K562 (cell line): Measurements from ENCODE around the gene RNU2-63P. TPM values are rescaled to one million over a fixed set of nuclear protein-coding genes. Genes with fewer than 3 reads are reported as not detected.

ENCODE experiments used
- ARHGAP35 ChIP-seq: fragments of 450-650 bp; IDR thresholded peaks from 2 replicates; pipeline ENCODE4 v1.6.1; 2018; ENCODE audit not compliant: partially characterized antibody
- BRD4 ChIP-seq: fragments of 200-600 bp; sonication (generic); IDR thresholded peaks from 2 replicates; pipeline ENCODE4 v1.6.1; 2017; ENCODE audit warnings: inconsistent platforms
- DDX20 ChIP-seq: fragments of 450-650 bp; IDR thresholded peaks from 2 replicates; pipeline ENCODE4 v1.6.1; 2016; ENCODE audit warnings: missing genetic modification characterization, low read depth, mild to moderate bottlenecking, missing compliant biosample characterization, moderate library complexity
- E2F8 ChIP-seq: fragments of 450-650 bp; IDR thresholded peaks from 2 replicates; pipeline ENCODE4 v1.7.1; 2018; ENCODE audit warnings: mild to moderate bottlenecking, low read depth; ENCODE audit not compliant: partially characterized antibody
- HDAC2 ChIP-seq: fragments of 450-650 bp; IDR thresholded peaks from 2 replicates; pipeline ENCODE4 v1.6.1; 2016; ENCODE audit warnings: mild to moderate bottlenecking
- KDM2B ChIP-seq: fragments of 250-450 bp; sonication (Bioruptor Pico); IDR thresholded peaks from 2 replicates; pipeline ENCODE4 v1.8.0; 2021; ENCODE audit warnings: mild to moderate bottlenecking, moderate library complexity
- KLF10 ChIP-seq: fragments of 250-450 bp; sonication (Bioruptor Pico); IDR thresholded peaks from 2 replicates; pipeline ENCODE4 v1.6.1; 2021; ENCODE audit warnings: matching md5 sums
- NFE2L1 ChIP-seq: fragments of 450-650 bp; IDR thresholded peaks from 2 replicates; pipeline ENCODE4 v1.6.1; 2016; ENCODE audit warnings: missing genetic modification characterization, low read depth, mild to moderate bottlenecking, missing compliant biosample characterization, moderate library complexity, borderline replicate concordance
- SMAD3 ChIP-seq: fragments of 450-650 bp; formaldehyde crosslinking; conservative IDR thresholded peaks from 2 replicates; pipeline ENCODE4 v1.4.0; 2020; ENCODE audit warnings: mild to moderate bottlenecking
- SMAD4 ChIP-seq: fragments of 250-450 bp; sonication (Bioruptor Pico); conservative IDR thresholded peaks from 2 replicates; pipeline ENCODE4 v1.8.0; 2021; ENCODE audit warnings: inconsistent platforms, mild to moderate bottlenecking, moderate library complexity
- TAF7 ChIP-seq: fragments of 450-650 bp; IDR thresholded peaks from 2 replicates; pipeline ENCODE4 v1.6.1; 2016; ENCODE audit warnings: missing genetic modification characterization, missing compliant biosample characterization
- TCF7L2 ChIP-seq: fragments of 150-350 bp; IDR thresholded peaks from 2 replicates; pipeline ENCODE4 v1.6.1; 2016; ENCODE audit warnings: low read depth, mild to moderate bottlenecking, low read length, moderate library complexity
- TCFL5 ChIP-seq: fragments of 250-450 bp; sonication (Bioruptor Pico); conservative IDR thresholded peaks from 2 replicates; pipeline ENCODE4 v1.6.1; 2021; ENCODE audit warnings: mild to moderate bottlenecking, moderate library complexity, matching md5 sums
- TOE1 ChIP-seq, 2 experiments: fragments of 450-650 bp in 1 of 2; sonication (generic) in 1 of 2; formaldehyde crosslinking in 1 of 2; IDR thresholded peaks; 2 replicates each; pipeline versions ENCODE4 v1.7.1 to v1.8.0; 2016 to 2022; ENCODE audit warnings: borderline replicate concordance in 2 of 2, mild to moderate bottlenecking in 2 of 2, antibody characterized with exemption in 1 of 2, inconsistent platforms in 1 of 2, low read depth in 1 of 2, missing genetic modification reagents in 1 of 2, moderate library complexity in 1 of 2
- USF1 ChIP-seq: sonication (generic); formaldehyde crosslinking; IDR thresholded peaks from 2 replicates; pipeline ENCODE4 v1.9.0; 2022; ENCODE audit warnings: mild to moderate bottlenecking, missing genetic modification reagents
- ZBTB2 ChIP-seq: fragments of 450-650 bp; IDR thresholded peaks from 2 replicates; pipeline ENCODE4 v1.6.1; 2016; ENCODE audit warnings: antibody characterized with exemption
- ZNF280B ChIP-seq: fragments of 250-450 bp; sonication (Bioruptor Pico); IDR thresholded peaks from 2 replicates; pipeline ENCODE4 v1.5.1; 2021; ENCODE audit warnings: mild to moderate bottlenecking
- ZNF449 ChIP-seq: fragments of 250-450 bp; sonication (Bioruptor Pico); IDR thresholded peaks from 2 replicates; pipeline ENCODE4 v1.8.0; 2022; ENCODE audit warnings: moderate library complexity, mild to moderate bottlenecking, inconsistent platforms
- polyA plus RNA-seq, 8 experiments: library from polyadenylated mRNA; depleted of rRNA in 4 of 8; stranded (reverse) in 5 of 8; unstranded in 3 of 8; fragments of >200 nt; fragmentation: Nextera tagmentation in 2 of 8; fragmentation: Illumina TruSeq in 1 of 8; extraction: Ambion mirVana in 2 of 8; extraction: Trizol in 1 of 8; gene quantifications; 2 replicates each; pipeline versions ENCODE4 v1.2.1 to v1.2.3, GENCODE V29; 2011 to 2014; ENCODE audit warnings: inconsistent platforms in 1 of 8, missing spikeins in 1 of 8
- total RNA-seq, 7 experiments: library from RNA; depleted of rRNA in 6 of 7; stranded (reverse); fragments of >200 nt in 6 of 7; fragmentation: Illumina TruSeq in 2 of 7; extraction: Trizol in 2 of 7; gene quantifications; 2 replicates each; pipeline versions ENCODE4 v1.2.1 to v1.2.3, GENCODE V29; 2011 to 2021; ENCODE audit warnings: low replicate concordance in 1 of 7

RNU2-63P gene
- total and polyA plus RNA-seq, 9 of the 15 experiments (the other 6 are each of a cell fraction or from before 2014, with no cell fraction given), result 5.8 to 253 (median 169) TPM; not detected in 4

GRCh38 chr2:88016086-88016959, at the start of gene RNU2-63P (continued):
- 0 out of 2 replicates have a peak, but pooled peaks have one; percentile 34 for TF ChIP-seq BRD4
- TF ChIP-seq SMAD3 (CRISPR knock-in tag), result peak; percentile 93
- no peak for TF ChIP-seq TOE1 (IDR thresholded peaks at IDR 0.05; ENCODE audit: borderline replicate concordance)
- no peak for TF ChIP-seq TOE1 (CRISPR knock-in tag; IDR thresholded peaks at IDR 0.05; ENCODE audit: borderline replicate concordance, low read depth)
- peak; percentile 97 for TF ChIP-seq ARHGAP35
- TF ChIP-seq TAF7 (tag), result no peak
- 0 out of 2 replicates have a peak, but pooled peaks have one; percentile 53 for TF ChIP-seq ZBTB2
- no peak for TF ChIP-seq HDAC2
- no peak for TF ChIP-seq KDM2B (CRISPR knock-in tag)
- TF ChIP-seq DDX20 (tag), result no peak
- no peak for TF ChIP-seq SMAD4
- TF ChIP-seq TCF7L2, result no peak
- peak; percentile 87 for TF ChIP-seq ZNF280B
- no peak for TF ChIP-seq ZNF449 (CRISPR knock-in tag)
- no peak for TF ChIP-seq E2F8
- TF ChIP-seq TCFL5 (CRISPR knock-in tag), result peak; percentile 58; the same call in 1 of the 2 replicates
- TF ChIP-seq NFE2L1, result no peak
- TF ChIP-seq KLF10 (CRISPR knock-in tag), result peak; percentile 96
- 0 out of 2 replicates have a peak, but pooled peaks have one; percentile 34 for TF ChIP-seq USF1 (CRISPR knock-in tag)
